ENCODE data around the gene EIF2B2.
"Not testable (repeated sequence)": the region's sequence is repeated elsewhere in the genome, so short reads cannot be mapped to it uniquely, and the experiment has no call there.

The EIF2B2 gene

DNA sequence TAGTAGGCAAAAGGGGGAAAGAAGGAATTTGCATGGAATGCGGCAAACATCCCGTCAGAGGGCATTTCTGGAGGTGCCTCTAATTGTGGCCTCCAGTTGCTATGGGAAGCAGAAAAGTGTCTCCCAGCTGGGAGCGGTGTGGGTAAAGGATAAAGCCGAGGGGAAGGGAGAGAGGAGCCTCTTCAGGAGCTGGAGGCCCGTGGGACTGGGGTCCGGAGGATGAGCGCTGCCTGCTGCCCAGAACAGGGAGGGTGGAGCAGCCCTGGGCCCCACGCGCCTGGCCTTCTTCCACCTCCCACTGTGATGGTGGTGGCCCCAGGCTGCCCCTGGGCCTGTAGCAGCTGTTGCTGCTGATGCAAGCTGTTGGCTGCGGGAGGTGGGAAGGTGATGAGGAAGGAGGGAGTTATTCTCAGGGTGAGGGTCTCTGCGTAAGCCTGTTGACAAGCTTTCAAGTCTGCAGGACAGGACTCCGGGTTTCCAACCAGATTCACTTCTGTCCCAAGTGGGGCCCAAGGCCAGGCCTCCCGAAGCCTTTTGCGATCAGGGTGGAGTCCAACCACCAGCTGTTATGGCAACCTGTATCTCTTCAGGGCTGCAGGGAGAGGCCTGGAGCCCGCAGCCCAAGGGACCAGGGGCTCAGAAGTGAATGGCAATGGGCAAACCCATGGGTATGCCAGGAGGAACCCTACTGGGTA is 28.2 kb upstream of the EIF2B2 start:
- DNase-seq: no peak

- no peak for DNase-seq
Observed at GRCh38 chr14:74975059-74975810, 27.5 kb upstream of the EIF2B2 start.

- no peak for DNase-seq
Observed at GRCh38 chr14:74976264-74977113, 26.2 kb upstream of the EIF2B2 start.

GRCh38 chr14:74977164-74977900 is 25.4 kb upstream of the EIF2B2 start:
- no peak for DNase-seq

DNA sequence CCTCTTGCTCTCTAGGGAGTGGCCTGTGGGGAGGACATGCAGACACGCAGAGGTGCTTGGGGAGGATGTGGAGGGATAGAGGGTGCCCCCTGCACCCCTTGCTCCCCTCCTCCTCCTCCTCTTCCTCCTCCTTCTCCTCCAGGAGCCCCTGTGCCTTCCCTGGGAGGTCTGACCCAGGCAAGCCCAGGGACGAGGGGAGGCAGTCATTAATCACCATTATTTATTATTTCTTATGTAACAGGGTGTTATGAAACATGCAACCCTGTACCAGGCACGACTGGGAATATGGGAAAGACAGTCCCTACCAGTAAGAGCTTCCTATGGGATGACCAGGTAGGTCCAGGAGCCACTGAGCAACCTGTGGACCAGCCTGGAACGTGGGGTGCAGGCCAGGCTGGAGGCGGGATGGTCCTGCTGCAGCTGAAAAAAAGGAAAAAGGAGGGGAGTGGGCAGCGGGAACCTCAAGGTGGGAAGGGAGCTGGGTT is 24.8 kb upstream of the EIF2B2 start:
- DNase-seq: no peak

GRCh38 chr14:74978416-74978947 is 24.2 kb upstream of the EIF2B2 start:
- peak; percentile 76 for DNase-seq

- no peak for DNase-seq
Observed at GRCh38 chr14:74979029-74979428, 23.7 kb upstream of the EIF2B2 start.

DNA sequence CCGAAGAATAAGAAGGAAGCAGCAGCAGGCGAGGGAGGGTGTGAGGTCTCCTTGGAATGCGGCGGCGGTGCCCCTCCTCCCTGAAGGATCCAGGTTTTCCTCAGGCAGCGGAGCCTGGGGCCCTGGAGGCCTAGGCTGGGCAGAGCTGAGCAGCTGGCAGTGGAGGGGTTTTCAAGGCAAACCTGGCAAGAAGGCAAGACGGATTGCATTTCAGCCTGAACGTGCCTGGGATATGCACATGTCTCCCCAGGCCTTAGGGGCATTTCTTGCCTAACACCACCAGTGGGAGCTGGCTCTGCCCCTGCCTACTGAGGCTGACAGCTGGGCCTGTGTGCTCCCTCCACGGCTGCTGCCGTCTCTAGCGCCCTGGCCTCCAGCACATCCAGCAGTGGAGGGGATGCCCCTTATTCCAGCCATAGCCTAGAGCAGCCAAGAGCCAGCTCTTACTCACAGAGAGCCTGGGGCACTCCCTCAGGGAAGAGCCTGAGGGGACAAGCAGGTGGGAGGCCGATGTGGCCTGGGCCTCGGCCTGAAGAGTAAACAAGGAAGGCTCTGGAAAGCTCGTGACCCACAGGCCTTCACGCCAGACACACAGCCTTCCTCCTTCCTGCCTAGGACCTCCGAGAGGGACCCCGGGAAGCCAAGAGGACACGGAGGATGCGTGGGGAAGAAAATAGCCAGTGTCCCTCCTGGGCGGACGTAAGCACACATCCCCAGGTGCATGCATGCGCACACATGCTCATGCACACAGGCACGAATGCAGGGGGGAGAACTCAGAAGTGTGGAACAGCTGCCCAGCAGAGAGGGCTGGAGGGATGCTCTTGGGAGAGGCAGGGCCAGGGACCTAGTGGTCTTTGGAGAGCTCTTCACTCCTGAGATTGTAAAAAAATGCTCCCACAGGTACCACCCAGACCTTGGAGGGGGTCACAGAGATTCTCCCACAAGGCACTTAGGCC is 23.0 kb upstream of the EIF2B2 start:
- peak; percentile 78 for DNase-seq

- no peak for DNase-seq
Observed at GRCh38 chr14:74980398-74980730, 22.4 kb upstream of the EIF2B2 start.

DNA sequence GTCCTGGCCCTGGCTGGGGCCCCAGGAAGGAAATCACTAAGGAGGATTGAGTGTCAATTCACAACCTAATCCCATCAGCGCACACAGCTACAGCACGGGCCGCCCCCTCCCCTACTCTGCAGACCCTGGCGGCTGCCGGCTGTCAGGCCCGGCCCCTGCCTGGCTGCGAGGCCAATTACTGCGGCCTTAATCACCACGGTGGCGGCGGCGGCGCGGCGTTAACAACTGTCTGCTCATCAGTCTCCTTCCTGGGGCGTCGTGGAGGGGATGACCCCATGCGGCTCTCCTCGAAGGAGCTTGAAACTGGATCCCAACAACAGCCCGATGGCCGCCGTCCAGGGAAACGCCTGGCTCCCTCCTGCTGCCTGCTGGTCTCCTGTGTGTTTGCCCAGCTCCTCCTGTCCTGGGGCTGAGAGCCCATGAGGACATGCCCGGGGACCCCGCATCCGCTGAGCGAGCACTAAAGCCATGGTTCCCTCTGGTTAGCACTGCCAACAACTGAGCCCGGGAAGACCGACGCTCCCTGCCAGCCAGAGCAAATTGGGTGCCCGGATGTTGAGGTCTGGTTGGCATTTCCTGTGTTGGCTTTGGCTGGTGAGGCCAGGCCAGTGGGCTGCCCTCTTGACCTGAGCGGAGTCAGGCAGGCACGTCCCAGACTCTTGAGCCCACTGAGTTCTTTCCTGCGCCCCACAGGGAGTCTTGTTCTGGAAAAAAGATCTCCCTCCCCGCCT is 21.8 kb upstream of the EIF2B2 start:
- DNase-seq: no peak

DNA sequence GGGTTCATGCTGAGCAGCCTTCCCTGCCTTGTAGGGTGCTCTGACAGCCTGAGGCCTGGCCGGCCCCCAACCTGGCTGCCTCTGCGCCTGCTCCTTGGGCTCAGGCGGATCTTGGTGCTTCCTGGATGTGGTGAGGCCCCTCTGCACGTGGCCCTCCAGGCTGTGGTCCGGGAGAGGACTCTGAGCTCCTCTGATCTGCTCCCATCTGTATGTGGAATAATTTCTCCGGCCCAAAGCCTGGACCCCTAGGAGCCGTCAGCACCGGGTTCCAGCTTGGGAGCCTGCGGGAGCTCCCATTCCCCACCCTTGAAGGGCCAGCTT is 21.3 kb upstream of the EIF2B2 start:
- DNase-seq: no peak

GRCh38 chr14:74981833-74982232 is 20.9 kb upstream of the EIF2B2 start:
- DNase-seq: no peak

DNA sequence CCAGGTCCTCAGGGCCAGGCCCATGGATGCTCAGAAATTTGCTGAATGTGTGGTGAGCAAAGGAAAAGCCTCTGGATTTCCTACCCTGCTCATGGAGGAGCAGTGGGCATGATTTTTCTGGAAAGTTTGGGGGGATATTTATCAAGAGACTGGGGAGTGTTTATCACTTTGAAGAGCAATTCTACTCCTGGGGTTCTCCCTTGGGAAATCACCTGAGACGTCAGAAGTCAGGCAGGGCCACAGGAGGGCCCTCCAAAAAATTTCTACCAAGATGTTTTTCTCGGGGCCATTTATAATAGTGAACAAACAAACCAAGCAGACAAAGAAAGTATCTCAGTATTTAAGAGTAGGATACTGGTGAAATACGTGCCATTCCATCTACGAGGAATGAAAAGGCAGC is 20.1 kb upstream of the EIF2B2 start:
- no peak for DNase-seq

GRCh38 chr14:74983343-74983742 is 19.4 kb upstream of the EIF2B2 start:
- DNase-seq: no peak

DNA sequence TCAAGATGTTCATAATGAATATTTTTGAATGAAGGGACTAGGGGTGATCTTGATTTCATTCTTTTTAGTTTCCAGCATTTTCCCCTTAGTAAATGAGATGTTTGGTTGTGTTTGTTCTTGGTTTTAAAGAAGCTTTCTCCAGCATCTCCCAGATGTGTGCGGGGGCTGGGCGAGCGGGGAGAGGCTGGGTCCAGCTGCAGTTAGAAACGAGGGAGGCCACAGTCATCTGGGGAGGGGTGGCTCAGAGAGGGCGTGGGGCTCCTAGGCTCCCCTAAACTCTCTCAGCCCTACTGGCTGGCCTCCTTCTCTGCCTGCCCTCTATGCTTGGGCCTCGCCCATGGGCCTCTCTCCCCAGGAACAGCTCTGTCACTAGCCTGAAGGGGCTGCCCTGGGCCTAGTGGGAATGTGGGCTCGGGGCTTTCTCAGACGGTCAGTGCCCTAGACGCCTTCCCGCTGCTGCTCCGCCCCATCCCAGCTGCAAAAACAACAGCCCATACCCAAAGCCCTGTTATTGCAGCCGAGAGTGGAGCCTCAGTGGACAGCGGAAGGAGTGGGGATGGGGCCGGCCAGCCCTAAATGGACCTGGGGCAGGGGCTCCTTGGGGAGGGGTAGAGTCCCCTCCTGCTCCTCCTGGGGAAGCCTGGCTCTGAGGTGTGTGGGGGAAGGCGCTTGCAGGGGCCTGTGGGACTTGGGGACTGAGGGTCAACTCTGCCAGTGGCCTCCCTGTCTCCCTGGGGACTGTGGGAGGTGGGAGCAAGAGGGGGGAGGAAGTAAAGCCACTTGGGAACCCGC is 18.3 kb upstream of the EIF2B2 start:
- DNase-seq: no peak

DNA sequence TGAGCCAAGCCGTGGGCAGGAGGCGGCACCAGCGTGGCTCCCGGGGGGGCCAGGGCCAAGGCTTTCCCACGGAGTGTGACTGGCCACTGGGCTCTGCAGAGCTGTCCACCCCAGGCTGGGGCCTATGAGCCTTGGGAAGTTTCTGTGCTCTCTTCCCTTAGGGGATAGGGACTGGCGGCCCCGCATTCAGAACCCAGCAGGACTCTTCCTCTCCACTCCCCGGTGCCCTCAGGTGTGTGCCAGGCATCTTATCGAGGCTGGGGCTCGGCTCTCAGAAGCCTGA is 17.8 kb upstream of the EIF2B2 start:
- no peak for DNase-seq

- DNase-seq: no peak
Observed at GRCh38 chr14:74985806-74986205, 16.9 kb upstream of the EIF2B2 start.

DNA sequence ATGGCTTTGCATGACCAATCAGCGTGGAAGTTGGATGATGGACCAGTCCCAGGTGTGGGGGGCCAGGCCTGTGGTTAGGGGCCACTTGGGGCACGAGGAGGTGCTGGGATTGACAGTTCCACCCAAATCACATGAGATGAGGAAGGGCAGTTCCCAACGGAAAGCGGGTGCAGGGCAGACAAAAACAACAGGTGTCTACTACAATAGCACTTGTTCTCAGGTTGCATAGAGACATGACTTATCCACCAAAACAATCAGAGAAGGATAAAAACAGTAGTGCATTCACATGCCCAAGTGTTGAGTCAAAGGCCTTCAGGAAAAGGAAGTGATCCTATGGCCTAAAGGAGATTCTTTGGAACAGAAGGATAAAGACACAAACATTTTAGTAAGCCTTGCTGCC is 14.6 kb upstream of the EIF2B2 start:
- no peak for DNase-seq

DNA sequence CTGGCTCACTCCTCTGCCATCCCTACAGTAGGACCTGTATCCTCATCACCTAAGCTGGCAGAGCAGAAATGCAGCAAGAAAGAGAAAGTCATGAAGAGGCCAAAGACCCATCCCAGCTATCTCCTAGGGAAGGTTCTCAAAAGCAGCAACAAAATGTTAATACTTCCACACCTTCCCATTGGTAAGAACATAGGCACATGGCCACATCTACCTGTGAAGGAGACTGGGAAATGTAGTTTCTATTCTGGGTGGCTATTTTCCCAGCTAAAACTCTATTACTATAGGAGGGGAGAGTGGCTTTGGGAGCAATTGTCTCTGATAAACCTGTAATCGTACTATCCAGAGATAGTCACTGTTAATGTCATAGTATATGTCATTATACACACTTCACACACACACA is 13.7 kb upstream of the EIF2B2 start:
- DNase-seq: no peak

- DNase-seq: not testable (repeated sequence)
Observed at GRCh38 chr14:74994182-74994581, 8.5 kb upstream of the EIF2B2 start.

All from T1000 (cell line).